GM12873 (cell line): ENCODE results near the gene ODR4.

Experiments
- CTCF ChIP-seq: IDR thresholded peaks from 2 replicates; pipeline ENCODE4 v1.5.1; 2012; ENCODE audit warnings: low read depth, mild to moderate bottlenecking, moderate library complexity, low read length, control low read depth; ENCODE audit not compliant: insufficient read depth; ENCODE audit errors: missing control alignments

ODR4 gene

DNA sequence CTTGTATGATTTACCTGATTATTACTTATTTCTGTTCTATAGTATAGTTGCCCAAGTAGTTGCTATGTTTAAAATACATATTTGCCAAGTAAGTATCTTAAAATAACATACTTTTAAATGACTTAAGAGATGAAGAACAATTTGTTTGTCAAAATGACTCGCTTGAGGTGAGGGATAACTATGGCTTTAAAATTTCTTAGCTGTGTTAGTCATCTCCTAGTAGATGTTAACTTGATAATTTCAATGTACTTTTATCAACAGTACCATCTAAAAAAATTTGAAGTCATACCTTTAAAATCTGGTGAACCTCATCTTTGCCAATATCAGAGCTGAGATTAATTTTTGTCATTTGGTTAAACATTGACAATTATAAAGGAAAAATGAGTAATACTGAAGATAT is 37.7 kb downstream of the ODR4 start:
- TF ChIP-seq CTCF: no peak

- TF ChIP-seq CTCF: no peak
These were observed 42.9 kb downstream of the ODR4 start for GRCh38 chr1:186418503-186418902.

- no peak for TF ChIP-seq CTCF
These were observed 44.7 kb downstream of the ODR4 start for GRCh38 chr1:186420311-186420710.

GRCh38 chr1:186420923-186421322 is 45.3 kb downstream of the ODR4 start:
- TF ChIP-seq CTCF: no peak

- TF ChIP-seq CTCF: no peak
These were observed 45.8 kb downstream of the ODR4 start for GRCh38 chr1:186421446-186421845.

GRCh38 chr1:186424539-186424938 is 48.9 kb downstream of the ODR4 start:
- TF ChIP-seq CTCF: no peak

GRCh38 chr1:186426118-186426517 is 50.5 kb downstream of the ODR4 start:
- TF ChIP-seq CTCF: no peak
